H4 (cell line): ENCODE data around the gene ZNF683. TPM values are rescaled to one million over a fixed set of nuclear protein-coding genes. Genes with fewer than 3 reads are reported as not detected.

ENCODE experiments used
- DNase-seq: peaks from one replicate; pipeline ENCODE4 v3.0.0-alpha.2; 2015; ENCODE audit warnings: low spot score
- total RNA-seq: library from RNA; depleted of rRNA; stranded (reverse); fragments of >200 nt; shearing (Covaris generic); gene quantifications from 2 replicates; pipeline ENCODE4 v1.2.3, GENCODE V29; 2014

ZNF683 gene
- total RNA-seq, 1 experiment from 2014 or later, result not detected

- no peak for DNase-seq
These were observed 13.9 kb downstream of the ZNF683 start for GRCh38 chr1:26358411-26359384.

- DNase-seq, result no peak
These were observed 15.4 kb downstream of the ZNF683 start for GRCh38 chr1:26357121-26357602.

- no peak for DNase-seq
These were observed 16.4 kb downstream of the ZNF683 start for GRCh38 chr1:26356106-26356505.

- DNase-seq, result no peak
These were observed 17.6 kb downstream of the ZNF683 start for GRCh38 chr1:26354972-26355371.

GRCh38 chr1:26353976-26354820 lies 18.4 kb downstream of the ZNF683 start, which contains the start of gene CRYBG2:
Gene CRYBG2, minus strand, starts transcription at chr1:26354130. Its CDS starts 7,473 bp downstream, at chr1:26346657.
- DNase-seq, result no peak

- no peak for DNase-seq
These were observed 19.2 kb downstream of the ZNF683 start for GRCh38 chr1:26353210-26353859.

- no peak for DNase-seq
These were observed 20.2 kb downstream of the ZNF683 start for GRCh38 chr1:26352338-26352679.

- no peak for DNase-seq
These were observed 20.8 kb downstream of the ZNF683 start for GRCh38 chr1:26351590-26352337.

- no peak for DNase-seq
These were observed 21.6 kb downstream of the ZNF683 start for GRCh38 chr1:26350701-26351589.

GRCh38 chr1:26350343-26350700 lies 22.2 kb downstream of the ZNF683 start:
- no peak for DNase-seq

GRCh38 chr1:26349877-26350244 lies 22.7 kb downstream of the ZNF683 start:
- DNase-seq, result no peak

- DNase-seq, result no peak
These were observed 23.2 kb downstream of the ZNF683 start for GRCh38 chr1:26349188-26349876.

GRCh38 chr1:26346274-26347033 lies 26.1 kb downstream of the ZNF683 start:
- no peak for DNase-seq

GRCh38 chr1:26345718-26346117 lies 26.8 kb downstream of the ZNF683 start:
- no peak for DNase-seq

- no peak for DNase-seq
These were observed 28.2 kb downstream of the ZNF683 start for GRCh38 chr1:26344147-26344920.

- no peak for DNase-seq
These were observed 32.5 kb downstream of the ZNF683 start for GRCh38 chr1:26340047-26340481.

- DNase-seq, result no peak
These were observed 33.9 kb downstream of the ZNF683 start for GRCh38 chr1:26338670-26339069.

GRCh38 chr1:26337625-26338024 lies 34.9 kb downstream of the ZNF683 start:
- no peak for DNase-seq
